Sigmoid colon (tissue), 3 donors: ENCODE results near the gene CDK11A.

Experiments
- POLR2A ChIP-seq, 2 donors: fragments of 450-650 bp; IDR thresholded peaks; one replicate each; pipeline ENCODE4 v1.6.1; 2016; ENCODE audit warnings: antibody characterized with exemption in 2 of 2, mild to moderate bottlenecking in 2 of 2, moderate library complexity in 2 of 2
- TF ChIP-seq, protein P1 (sequence below), 4 experiments: fragments of 450-650 bp in 3 of 4; fragments of 200-600 bp in 1 of 4; IDR thresholded peaks; one replicate each; pipeline ENCODE4 v1.5.1; 2016 to 2019; ENCODE audit warnings: antibody characterized with exemption in 4 of 4, mild to moderate bottlenecking in 3 of 4, moderate library complexity in 2 of 4

DNA sequence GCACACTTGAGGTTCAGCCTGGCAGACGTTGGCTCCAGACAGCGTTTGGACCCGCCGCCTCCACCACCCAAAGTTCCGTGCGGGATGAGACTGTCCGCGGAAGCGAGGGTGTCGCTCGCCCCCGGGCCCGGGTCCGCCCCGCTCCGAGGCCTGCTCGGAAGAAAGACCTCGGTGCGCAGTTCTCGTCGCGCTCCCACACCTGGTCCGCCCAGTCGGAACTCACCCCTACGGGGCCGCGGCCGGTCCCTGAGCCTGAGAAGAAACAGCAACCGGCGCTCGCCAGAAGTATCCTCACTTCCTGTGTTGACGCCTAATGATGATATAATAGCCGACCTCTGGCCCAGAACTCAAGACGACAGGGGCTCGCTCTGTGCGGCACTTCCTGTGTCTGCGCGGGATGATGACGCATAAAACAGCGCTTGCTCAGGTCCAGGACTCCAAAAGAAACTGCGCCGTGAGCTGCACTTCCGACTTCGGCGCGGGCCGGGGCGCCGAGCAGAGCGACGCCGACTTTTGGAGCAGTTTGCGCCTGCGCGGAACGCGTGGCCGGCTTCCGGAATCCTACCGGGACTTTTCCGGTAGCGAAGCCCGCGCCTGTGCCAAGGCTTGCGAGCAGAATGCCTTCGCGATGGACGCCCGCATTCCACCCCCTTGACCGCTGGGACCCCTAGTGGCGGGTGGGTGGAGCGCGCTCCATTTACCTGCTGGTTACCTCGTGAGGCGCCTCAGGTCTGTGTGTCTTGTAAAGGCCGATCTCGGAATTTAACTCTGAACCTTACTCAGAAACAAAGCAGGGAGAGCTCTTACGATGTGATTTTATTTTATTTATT, at the start of gene CDK11A:
- peak; percentile 43 to 58 for TF ChIP-seq POLR2A (IDR thresholded peaks at IDR 0.05)
- TF ChIP-seq, protein P1, sequence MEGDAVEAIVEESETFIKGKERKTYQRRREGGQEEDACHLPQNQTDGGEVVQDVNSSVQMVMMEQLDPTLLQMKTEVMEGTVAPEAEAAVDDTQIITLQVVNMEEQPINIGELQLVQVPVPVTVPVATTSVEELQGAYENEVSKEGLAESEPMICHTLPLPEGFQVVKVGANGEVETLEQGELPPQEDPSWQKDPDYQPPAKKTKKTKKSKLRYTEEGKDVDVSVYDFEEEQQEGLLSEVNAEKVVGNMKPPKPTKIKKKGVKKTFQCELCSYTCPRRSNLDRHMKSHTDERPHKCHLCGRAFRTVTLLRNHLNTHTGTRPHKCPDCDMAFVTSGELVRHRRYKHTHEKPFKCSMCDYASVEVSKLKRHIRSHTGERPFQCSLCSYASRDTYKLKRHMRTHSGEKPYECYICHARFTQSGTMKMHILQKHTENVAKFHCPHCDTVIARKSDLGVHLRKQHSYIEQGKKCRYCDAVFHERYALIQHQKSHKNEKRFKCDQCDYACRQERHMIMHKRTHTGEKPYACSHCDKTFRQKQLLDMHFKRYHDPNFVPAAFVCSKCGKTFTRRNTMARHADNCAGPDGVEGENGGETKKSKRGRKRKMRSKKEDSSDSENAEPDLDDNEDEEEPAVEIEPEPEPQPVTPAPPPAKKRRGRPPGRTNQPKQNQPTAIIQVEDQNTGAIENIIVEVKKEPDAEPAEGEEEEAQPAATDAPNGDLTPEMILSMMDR (IDR thresholded peaks at IDR 0.05) = peak in 3 of 4 experiments; percentile 11 to 32 (median 15)
